Astrocyte (in vitro differentiated cells and primary cell): ENCODE measurements around the gene KDM7A. TPM values are rescaled to one million over a fixed set of nuclear protein-coding genes. Genes with fewer than 3 reads are reported as not detected.

Source experiments
- DNase-seq: peaks from one replicate; pipeline ENCODE4 v3.0.0-alpha.2; 2010; ENCODE audit warnings: low read depth
- FAIRE-seq: peaks from 2 replicates; lab custom pipeline; 2011; peaks lifted over from hg19 to GRCh38; lab: Jason Lieb, UNC
- H2AFZ ChIP-seq: 2 replicates; pipeline ENCODE4 v1.6.0; 2012; ENCODE audit warnings: low read depth, low read length, inconsistent platforms
- H3K27ac ChIP-seq: 2 replicates; pipeline ENCODE4 v1.5.1; 2011; ENCODE audit warnings: low read depth, low read length, inconsistent platforms
- H3K27me3 ChIP-seq: 2 replicates; pipeline ENCODE4 v1.6.0; 2011; ENCODE audit warnings: low read length, inconsistent platforms; ENCODE audit not compliant: insufficient read depth
- H3K36me3 ChIP-seq: 2 replicates; pipeline ENCODE4 v1.5.1; 2011; ENCODE audit warnings: low read length, inconsistent platforms; ENCODE audit not compliant: insufficient read depth
- H3K4me1 ChIP-seq: 2 replicates; pipeline ENCODE4 v1.5.1; 2011; ENCODE audit warnings: low read length, inconsistent platforms; ENCODE audit not compliant: insufficient read depth
- H3K4me2 ChIP-seq: 2 replicates; pipeline ENCODE4 v1.6.0; 2012; ENCODE audit warnings: low read length, inconsistent platforms
- H3K4me3 ChIP-seq: 2 replicates; pipeline ENCODE4 v1.5.1; 2011; ENCODE audit warnings: low read depth, mild to moderate bottlenecking, low read length, inconsistent platforms; ENCODE audit not compliant: insufficient read depth
- H3K79me2 ChIP-seq: 2 replicates; pipeline ENCODE4 v1.6.0; 2012; ENCODE audit warnings: mild to moderate bottlenecking, low read length, inconsistent platforms; ENCODE audit not compliant: insufficient read depth
- H3K9ac ChIP-seq: 2 replicates; pipeline ENCODE4 v1.6.0; 2012; ENCODE audit warnings: mild to moderate bottlenecking, low read length, inconsistent platforms
- H3K9me3 ChIP-seq: 2 replicates; pipeline ENCODE4 v1.5.1; 2012; ENCODE audit warnings: low read depth, mild to moderate bottlenecking, low read length, inconsistent platforms; ENCODE audit not compliant: insufficient read depth
- H4K20me1 ChIP-seq: 2 replicates; pipeline ENCODE4 v1.6.0; 2012; ENCODE audit warnings: low read length, inconsistent platforms; ENCODE audit not compliant: insufficient read depth
- H3K27ac Mint-ChIP-seq: one replicate; pipeline ENCODE4 v1.8.0; 2021; ENCODE audit warnings: mild to moderate bottlenecking, mixed read lengths; ENCODE audit not compliant: unreplicated experiment
- H3K27me3 Mint-ChIP-seq: one replicate; pipeline ENCODE4 v1.8.0; 2021; ENCODE audit warnings: low read depth, mixed read lengths; ENCODE audit not compliant: unreplicated experiment
- H3K36me3 Mint-ChIP-seq: one replicate; pipeline ENCODE4 v1.8.0; 2021; ENCODE audit warnings: low read depth, mixed read lengths; ENCODE audit not compliant: unreplicated experiment
- H3K4me1 Mint-ChIP-seq: one replicate; pipeline ENCODE4 v1.8.0; 2021; ENCODE audit warnings: low read depth, mixed read lengths; ENCODE audit not compliant: unreplicated experiment
- H3K4me3 Mint-ChIP-seq: one replicate; pipeline ENCODE4 v1.8.0; 2021; ENCODE audit warnings: mild to moderate bottlenecking, moderate library complexity, mixed read lengths; ENCODE audit not compliant: unreplicated experiment
- H3K9me3 Mint-ChIP-seq: one replicate; pipeline ENCODE4 v1.8.0; 2021; ENCODE audit warnings: mild to moderate bottlenecking, mixed read lengths; ENCODE audit not compliant: unreplicated experiment
- EZH2 ChIP-seq: IDR thresholded peaks from 2 replicates; pipeline ENCODE4 v1.6.1; 2012; ENCODE audit warnings: mild to moderate bottlenecking, low read length, inconsistent platforms; ENCODE audit not compliant: insufficient read depth
- total RNA-seq: library from RNA; stranded (reverse); gene quantifications from 2 replicates; pipeline ENCODE4 v1.2.1, GENCODE V29; 2021
- TF ChIP-seq, protein P1 (sequence below): IDR thresholded peaks from 2 replicates; pipeline ENCODE4 v1.5.1; 2011; ENCODE audit warnings: low read depth, mild to moderate bottlenecking, inconsistent platforms, low read length, moderate library complexity; ENCODE audit not compliant: insufficient read depth

KDM7A gene
- total RNA-seq, 1 donor from 2014 or later = 5.4 TPM

DNA sequence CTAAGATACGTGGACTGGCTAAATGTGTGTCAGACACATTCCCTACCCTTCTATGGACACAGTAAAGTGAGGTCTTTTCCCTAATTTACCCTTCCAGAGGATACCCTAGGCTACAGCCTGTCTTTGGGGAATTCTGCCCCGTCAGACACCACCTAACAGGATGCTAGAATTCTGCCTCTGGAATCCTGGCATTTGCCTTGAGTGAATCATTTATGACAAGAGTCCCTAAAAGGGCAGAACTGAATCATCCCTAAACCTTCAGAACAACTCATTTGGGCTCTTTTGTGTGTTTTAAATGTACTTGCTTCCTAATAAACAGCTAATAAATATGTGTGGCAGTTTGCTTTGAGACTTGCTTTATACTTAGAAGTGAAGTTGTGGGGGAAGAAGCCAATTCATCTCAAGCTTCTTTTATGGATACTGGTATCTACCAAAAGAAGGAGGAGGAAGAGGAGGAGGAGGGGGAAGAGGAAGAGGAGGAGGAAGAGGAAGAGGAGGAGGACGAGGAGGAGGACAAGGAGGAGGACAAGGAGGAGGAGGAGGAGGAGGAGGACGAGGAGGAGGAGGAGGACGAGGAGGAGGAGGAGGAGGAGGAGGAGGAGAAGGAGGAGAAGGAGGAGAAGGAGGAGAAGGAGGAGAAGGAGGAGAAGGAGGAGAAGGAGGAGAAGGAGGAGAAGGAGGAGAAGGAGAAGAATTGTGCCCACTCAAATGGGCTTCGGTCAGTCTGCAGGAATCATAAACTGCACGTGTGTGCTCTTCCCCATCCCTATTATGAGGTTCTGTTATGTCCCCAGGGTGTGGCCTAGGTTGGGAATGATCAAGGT lies 141.2 kb downstream of the KDM7A start:
- TF ChIP-seq EZH2 = no peak
- TF ChIP-seq, protein P1, sequence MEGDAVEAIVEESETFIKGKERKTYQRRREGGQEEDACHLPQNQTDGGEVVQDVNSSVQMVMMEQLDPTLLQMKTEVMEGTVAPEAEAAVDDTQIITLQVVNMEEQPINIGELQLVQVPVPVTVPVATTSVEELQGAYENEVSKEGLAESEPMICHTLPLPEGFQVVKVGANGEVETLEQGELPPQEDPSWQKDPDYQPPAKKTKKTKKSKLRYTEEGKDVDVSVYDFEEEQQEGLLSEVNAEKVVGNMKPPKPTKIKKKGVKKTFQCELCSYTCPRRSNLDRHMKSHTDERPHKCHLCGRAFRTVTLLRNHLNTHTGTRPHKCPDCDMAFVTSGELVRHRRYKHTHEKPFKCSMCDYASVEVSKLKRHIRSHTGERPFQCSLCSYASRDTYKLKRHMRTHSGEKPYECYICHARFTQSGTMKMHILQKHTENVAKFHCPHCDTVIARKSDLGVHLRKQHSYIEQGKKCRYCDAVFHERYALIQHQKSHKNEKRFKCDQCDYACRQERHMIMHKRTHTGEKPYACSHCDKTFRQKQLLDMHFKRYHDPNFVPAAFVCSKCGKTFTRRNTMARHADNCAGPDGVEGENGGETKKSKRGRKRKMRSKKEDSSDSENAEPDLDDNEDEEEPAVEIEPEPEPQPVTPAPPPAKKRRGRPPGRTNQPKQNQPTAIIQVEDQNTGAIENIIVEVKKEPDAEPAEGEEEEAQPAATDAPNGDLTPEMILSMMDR = no peak
- Histone ChIP-seq H2AFZ (no peak overlapping the region), H4K20me1 (no peaks in the 10 kb centered on the region), H3K4me2 (peak overlapping the region; percentile 55), H3K27me3 (no peaks in the 10 kb centered on the region), H3K36me3 (no peaks in the 10 kb centered on the region), H3K79me2 (no peaks in the 10 kb centered on the region), H3K4me1 (peaks cover 22% of the 10 kb centered on the region), H3K4me3 (no peak overlapping the region), H3K27ac (no peak overlapping the region), H3K9me3 (no peaks in the 10 kb centered on the region), H3K9ac (no peak overlapping the region)
- DNase-seq (peak; percentile 61), FAIRE-seq (peak; percentile 74)
- H3K9me3 Mint-ChIP-seq = no peaks in the 10 kb centered on the region
- no peaks in the 10 kb centered on the region for H3K27me3 Mint-ChIP-seq
- peaks cover 36% of the 10 kb centered on the region for H3K36me3 Mint-ChIP-seq
- H3K4me1 Mint-ChIP-seq = peaks cover 11% of the 10 kb centered on the region
- H3K27ac Mint-ChIP-seq = peak overlapping the region; percentile 77
- no peak overlapping the region for H3K4me3 Mint-ChIP-seq

Other genes with a start within 250 kb of the KDM7A start
- 58.1 and 58.5 TPM in 2 replicates for gene PARP12, start 114.0 kb downstream of the KDM7A start, total RNA-seq
- 68.2 and 71.0 TPM in 2 replicates for gene SLC37A3, start 221.5 kb upstream of the KDM7A start, total RNA-seq
- gene RAB19, start 227.1 kb upstream of the KDM7A start, total RNA-seq = 0.50 TPM in 1 of 2 replicates, not detected in the other